Activated CD4-positive, alpha-beta T cell treated with anti-CD3 and anti-CD28 coated beads for 36 hours (primary cell): Measurements from ENCODE around the gene EPHB2. TPM values are rescaled to one million over a fixed set of nuclear protein-coding genes. Genes with fewer than 3 reads are reported as not detected.
"Not testable (repeated sequence)": the region's sequence is repeated elsewhere in the genome, so short reads cannot be mapped to it uniquely, and the experiment has no call there.

Source experiments
- ATAC-seq: fragments of 200-7000 bp; cut with Tn5 transposase; one replicate; pipeline ENCODE4 v1.10.0; 2021; ENCODE audit warnings: mild to moderate bottlenecking, moderate library complexity
- CTCF ChIA-PET: fragments of 350-600 bp; sonication (Branson Sonifier 250); formaldehyde crosslinking; loops from one replicate; lab custom pipeline; 2021; ENCODE audit warnings: antibody characterized with exemption; lab: Charles Lee
- POLR2A ChIA-PET: fragments of 350-600 bp; sonication (Branson Sonifier 250); formaldehyde crosslinking; loops from one replicate; lab custom pipeline; 2021; ENCODE audit warnings: antibody characterized with exemption, inconsistent platforms; lab: Charles Lee
- DNase-seq: peaks from one replicate; pipeline ENCODE4 v3.0.0-alpha.2; 2020
- H3K27ac Mint-ChIP-seq: one replicate; pipeline ENCODE4 v1.8.0; 2021; ENCODE audit warnings: mixed read lengths
- H3K27me3 Mint-ChIP-seq: one replicate; pipeline ENCODE4 v1.8.0; 2021; ENCODE audit warnings: mixed read lengths
- H3K36me3 Mint-ChIP-seq: one replicate; pipeline ENCODE4 v1.8.0; 2021; ENCODE audit warnings: low read depth, mixed read lengths
- H3K4me1 Mint-ChIP-seq: one replicate; pipeline ENCODE4 v1.8.0; 2021; ENCODE audit warnings: mixed read lengths
- H3K4me3 Mint-ChIP-seq: one replicate; pipeline ENCODE4 v1.8.0; 2021; ENCODE audit warnings: mild to moderate bottlenecking, moderate library complexity, mixed read lengths
- H3K9me3 Mint-ChIP-seq: one replicate; pipeline ENCODE4 v1.8.0; 2021; ENCODE audit warnings: low read depth, mixed read lengths
- intact Hi-C, 2 experiments: fragments of 100-400 bp; cut with DNase I in 1 of 2; cut with micrococcal nuclease in 1 of 2; formaldehyde crosslinking; loops; one replicate each; pipeline versions ENCODE4 v1.14.2 to v1.15.1; 2022 to 2024; cut with DNase I, micrococcal nuclease
- total RNA-seq, 2 experiments: library from RNA; stranded (reverse); gene quantifications; one replicate each; pipeline ENCODE4 v1.2.3, GENCODE V29; 2021

Gene EPHB2
- total RNA-seq, 2 experiments from 2014 or later, result not detected

DNA sequence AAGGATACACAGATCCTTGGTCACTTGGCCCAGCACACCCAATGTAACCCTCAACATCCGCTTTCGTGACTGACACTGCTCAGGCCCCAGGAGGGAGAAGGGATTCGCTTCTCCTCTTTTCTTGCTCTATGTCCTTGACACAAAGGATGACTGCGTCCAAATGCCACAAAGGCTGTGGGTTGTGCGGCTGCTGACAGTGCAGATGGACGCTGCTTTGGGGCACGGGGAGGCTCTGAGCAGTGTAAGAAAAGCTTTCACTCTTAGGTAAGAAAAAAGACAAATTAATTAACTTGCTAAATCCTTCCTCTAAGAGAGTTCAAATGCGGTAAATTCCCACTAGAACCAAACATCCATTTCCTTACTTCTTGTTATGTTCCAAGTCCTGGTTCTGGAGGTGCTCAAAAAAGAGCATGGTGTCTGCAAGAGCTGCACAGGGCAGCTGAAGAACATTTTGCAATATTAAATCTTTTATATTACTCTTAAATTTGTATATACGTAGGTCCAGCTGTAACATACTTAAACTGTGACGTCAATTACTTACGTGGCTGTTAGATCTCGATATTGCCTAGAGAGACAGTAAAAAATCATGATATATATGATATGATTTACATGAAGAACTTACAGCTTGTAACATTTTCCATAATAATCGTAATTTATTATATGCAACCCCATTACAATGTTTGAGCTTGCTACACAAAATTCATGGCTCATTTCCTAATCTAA lies 19.4 kb upstream of the EPHB2 start:
- ATAC-seq (no peak), DNase-seq (no peak)
- ChIA-PET CTCF (interaction anchor here (0.7 to 1.8 kb wide), 3 partner anchors 13 to 334 kb away, joined by 3 to 9 read pairs (median 3); no protein-coding TSS in a partner anchor), POLR2A (no interaction called here)
- no peaks in the 10 kb centered on the region for H3K4me1 Mint-ChIP-seq
- peaks cover 7% of the 10 kb centered on the region for H3K27me3 Mint-ChIP-seq
- no peaks in the 10 kb centered on the region for H3K9me3 Mint-ChIP-seq
- intact Hi-C loops, result no loop called here
- no peak overlapping the region for H3K4me3 Mint-ChIP-seq
- H3K36me3 Mint-ChIP-seq, result no peaks in the 10 kb centered on the region
- no peak overlapping the region for H3K27ac Mint-ChIP-seq

DNA sequence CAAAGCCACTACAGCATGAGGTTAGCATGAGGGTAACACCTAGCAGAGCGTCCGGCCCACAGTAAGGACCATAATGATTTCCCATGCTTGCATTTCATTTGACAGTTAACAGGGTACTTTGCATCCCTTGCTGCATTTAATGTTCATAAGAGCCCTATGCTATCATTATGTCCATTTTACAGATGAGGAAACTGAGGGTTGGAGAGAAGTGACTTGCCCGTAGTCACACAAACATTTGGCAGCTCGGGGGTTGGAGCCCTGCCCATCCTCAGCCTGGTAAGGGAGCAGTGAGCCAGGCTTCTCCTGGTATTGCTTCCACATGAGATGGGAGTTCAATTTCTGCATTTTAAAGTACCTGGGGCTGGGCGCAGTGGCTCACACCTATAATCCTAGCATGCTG lies 16.5 kb upstream of the EPHB2 start:
- ChIA-PET POLR2A (no interaction called here), CTCF (no interaction called here)
- Mint-ChIP-seq H3K4me1 (no peaks in the 10 kb centered on the region), H3K27me3 (no peaks in the 10 kb centered on the region), H3K9me3 (no peaks in the 10 kb centered on the region), H3K4me3 (no peak overlapping the region), H3K27ac (no peak overlapping the region), H3K36me3 (no peaks in the 10 kb centered on the region)
- ATAC-seq (no peak), DNase-seq (no peak)
- intact Hi-C loops, result no loop called here

DNA sequence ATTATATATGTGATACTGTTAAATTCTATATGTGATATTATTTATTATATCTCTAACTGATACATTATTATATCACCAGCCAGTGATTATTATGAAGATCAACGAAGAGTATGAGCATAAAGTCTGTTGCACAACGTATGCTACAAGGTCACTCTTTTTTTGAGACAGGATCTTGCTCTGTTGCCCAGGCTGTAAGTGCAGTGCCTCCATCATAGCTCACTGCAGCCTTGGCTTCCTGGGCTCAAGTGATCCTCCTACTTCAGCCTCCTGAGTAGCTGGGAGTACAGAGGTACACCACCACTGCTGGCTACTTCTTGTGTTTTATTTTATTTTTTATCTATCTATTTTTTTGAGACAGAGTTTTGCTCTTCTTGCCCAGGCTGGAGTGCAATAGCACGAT lies 14.0 kb upstream of the EPHB2 start:
- ATAC-seq, result no peak
- no peak overlapping the region for H3K4me3 Mint-ChIP-seq
- intact Hi-C loops, result no loop called here
- no peaks in the 10 kb centered on the region for H3K9me3 Mint-ChIP-seq
- DNase-seq, result no peak
- ChIA-PET CTCF (no interaction called here), POLR2A (no interaction called here)
- no peaks in the 10 kb centered on the region for H3K36me3 Mint-ChIP-seq
- H3K4me1 Mint-ChIP-seq, result no peaks in the 10 kb centered on the region
- no peak overlapping the region for H3K27ac Mint-ChIP-seq
- H3K27me3 Mint-ChIP-seq, result no peaks in the 10 kb centered on the region

DNA sequence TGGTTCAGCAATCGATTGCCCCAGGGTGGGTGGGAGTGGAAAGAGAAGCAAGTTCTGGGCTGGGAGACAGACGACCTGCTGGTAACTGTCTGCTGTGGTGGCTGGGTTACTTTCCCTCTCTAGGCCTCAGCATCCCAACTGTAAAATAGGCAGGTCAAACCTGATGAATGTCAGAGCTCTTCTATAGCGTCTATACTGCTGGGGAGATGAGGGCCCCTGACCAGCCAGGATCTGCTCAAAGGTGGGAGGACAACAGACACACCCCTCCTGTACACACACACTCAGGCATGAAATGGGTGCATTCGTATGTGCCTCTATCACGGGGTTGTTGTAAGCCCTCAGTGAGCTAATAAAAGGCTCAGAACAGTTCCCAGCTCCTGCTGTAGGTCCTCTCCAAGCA lies 12.7 kb upstream of the EPHB2 start:
- Mint-ChIP-seq H3K4me1 (no peaks in the 10 kb centered on the region), H3K4me3 (no peak overlapping the region), H3K36me3 (no peaks in the 10 kb centered on the region), H3K9me3 (no peaks in the 10 kb centered on the region), H3K27me3 (peaks cover 2% of the 10 kb centered on the region), H3K27ac (no peak overlapping the region)
- DNase-seq (no peak), ATAC-seq (no peak)
- CTCF ChIA-PET, result interaction anchor here (1.1 kb wide), 1 partner anchor 191 kb away, joined by 4 read pairs; no protein-coding TSS in a partner anchor
- intact Hi-C loops, result no loop called here
- POLR2A ChIA-PET, result no interaction called here

DNA sequence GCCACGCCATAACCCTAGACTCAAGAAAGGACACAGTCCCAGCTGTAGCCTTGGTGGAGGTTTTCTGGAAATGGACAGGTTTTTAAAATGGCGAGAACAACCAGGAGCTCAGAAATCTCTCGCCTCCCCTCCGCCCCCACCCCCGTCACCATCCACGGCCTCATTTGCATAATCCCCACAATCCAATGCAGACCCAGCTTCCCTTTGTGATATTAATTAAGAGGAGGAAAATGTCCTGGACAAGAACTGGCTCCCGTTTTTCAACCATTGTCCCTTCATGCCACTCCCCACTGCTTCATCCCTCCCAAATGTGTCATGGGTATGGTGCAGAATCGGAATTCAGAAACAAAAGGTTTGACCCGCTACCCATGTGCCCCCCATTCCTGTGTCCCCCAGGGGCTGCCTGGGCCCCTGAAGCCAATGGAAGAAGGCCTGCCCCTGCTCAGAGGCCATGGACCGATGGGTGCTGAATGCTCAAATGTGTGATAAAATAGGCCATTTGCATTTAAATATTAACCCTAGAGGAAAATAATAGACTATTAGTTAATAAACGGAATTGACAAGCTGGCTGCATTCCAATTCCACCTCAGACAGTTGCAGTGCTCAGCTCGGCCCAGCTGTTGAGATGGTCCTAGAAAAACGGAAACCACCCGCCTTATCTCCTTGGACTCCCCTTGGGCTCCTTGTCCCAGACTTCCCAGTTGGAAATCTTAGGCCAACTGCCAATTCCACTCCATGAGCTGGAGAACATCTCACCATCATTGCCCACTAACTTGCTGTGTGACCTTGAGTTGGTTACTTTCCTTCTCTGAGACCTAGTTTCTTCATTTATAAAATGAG lies 10.7 kb upstream of the EPHB2 start:
- CTCF ChIA-PET, result interaction anchor here (0.8 to 1.5 kb wide), 2 partner anchors 8 to 628 kb away, joined by 3 read pairs; no protein-coding TSS in a partner anchor
- POLR2A ChIA-PET, result no interaction called here
- no peaks in the 10 kb centered on the region for H3K9me3 Mint-ChIP-seq
- H3K27ac Mint-ChIP-seq, result no peak overlapping the region
- ATAC-seq (no peak), DNase-seq (no peak)
- intact Hi-C loops, result no loop called here
- no peaks in the 10 kb centered on the region for H3K36me3 Mint-ChIP-seq
- H3K4me3 Mint-ChIP-seq, result no peak overlapping the region
- no peaks in the 10 kb centered on the region for H3K4me1 Mint-ChIP-seq
- peaks cover 2% of the 10 kb centered on the region for H3K27me3 Mint-ChIP-seq

DNA sequence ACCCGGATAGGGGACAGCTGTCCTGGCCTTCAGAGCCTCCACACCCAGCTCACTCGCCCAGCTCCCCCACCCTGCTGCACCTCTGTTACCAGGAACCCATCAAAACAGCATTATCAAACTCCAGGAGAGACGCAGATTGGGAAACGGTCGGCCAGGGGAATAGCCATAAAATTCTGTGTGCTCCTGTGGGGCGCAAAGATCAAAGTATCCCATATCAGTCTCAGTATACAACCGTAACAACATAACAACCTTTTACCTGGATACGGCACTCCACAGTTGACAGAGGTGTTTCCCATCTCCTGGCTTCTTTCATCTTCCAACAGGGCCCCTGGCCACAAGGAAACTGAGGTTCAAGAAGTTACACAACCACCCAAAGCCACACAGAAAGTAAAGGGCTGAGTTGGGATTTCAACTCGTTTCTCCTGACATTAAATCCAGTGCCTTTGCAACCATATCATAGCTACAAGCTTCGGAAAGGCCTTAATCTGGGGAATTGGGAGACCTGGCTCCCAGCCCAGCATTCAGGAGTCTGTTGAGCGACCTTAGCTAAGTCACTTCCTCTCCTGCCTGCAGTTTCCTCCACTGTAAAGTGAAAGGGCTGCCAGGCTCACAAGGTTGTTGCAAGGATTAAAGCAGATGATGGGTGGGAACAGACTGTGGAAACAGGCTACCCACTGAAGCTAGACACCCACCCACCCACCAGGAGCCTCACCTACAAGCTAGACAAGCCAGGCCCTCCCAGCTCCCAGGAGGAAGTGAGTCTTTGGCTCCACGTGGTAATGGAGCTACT lies 8.1 kb upstream of the EPHB2 start:
- Mint-ChIP-seq H3K27ac (no peak overlapping the region), H3K4me1 (no peaks in the 10 kb centered on the region), H3K9me3 (no peaks in the 10 kb centered on the region), H3K36me3 (no peaks in the 10 kb centered on the region), H3K27me3 (peaks cover 9% of the 10 kb centered on the region), H3K4me3 (no peak overlapping the region)
- CTCF ChIA-PET, result interaction anchor here (1.0 to 3.4 kb wide), 7 partner anchors 15 to 483 kb away, joined by 3 to 24 read pairs (median 6); no protein-coding TSS in a partner anchor
- intact Hi-C loops, result no loop called here
- POLR2A ChIA-PET, result no interaction called here
- ATAC-seq (no peak), DNase-seq (no peak)

DNA sequence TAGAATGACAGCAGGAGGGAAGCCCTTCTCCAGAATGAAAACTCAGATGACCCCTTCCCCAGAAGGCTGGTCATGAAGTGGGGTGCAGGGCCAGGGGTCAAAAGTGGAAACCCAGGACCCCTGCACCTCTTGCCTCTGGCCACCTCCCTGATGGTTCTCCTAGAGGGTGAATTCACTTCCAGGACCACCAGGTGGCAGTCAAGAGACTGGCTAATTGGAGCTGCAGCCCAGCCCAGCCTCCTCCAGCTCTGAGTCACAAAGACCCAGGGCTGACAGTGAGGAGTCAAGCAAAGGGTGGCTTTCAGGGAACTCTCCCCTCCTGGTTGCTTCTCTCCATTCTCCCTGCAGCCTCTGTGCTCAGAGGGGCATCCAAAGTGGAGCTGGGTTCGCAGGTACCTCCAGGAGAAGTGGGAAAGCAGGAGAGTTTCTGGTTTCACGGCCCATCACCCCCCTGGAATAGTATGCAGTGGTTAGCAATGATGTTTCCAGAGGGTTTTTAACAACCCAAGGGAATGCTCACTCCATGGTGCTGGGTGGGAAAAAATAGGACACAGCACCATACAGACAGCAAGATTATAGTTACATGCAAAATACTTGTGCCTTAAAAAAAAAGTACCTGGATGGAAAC lies 6.1 kb upstream of the EPHB2 start:
- H3K27me3 Mint-ChIP-seq, result peaks cover 26% of the 10 kb centered on the region

DNA sequence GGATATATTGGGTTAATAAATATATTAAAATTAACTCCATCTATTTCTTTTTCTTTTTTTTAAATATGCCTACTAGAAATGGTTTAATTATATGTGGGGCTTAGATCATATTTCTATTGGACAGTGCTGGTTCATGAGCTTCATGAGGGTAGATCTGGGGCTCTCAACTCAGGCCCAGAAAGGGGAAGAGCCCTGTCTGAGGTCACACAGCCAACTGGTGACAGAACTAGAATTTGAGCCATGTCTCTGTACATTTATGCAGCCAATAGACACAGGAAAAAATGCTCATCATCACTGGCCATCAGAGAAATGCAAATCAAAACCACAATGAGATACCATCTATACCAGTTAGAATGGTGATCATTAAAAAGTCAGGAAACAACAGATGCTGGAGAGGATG lies 5.1 kb upstream of the EPHB2 start:
- ChIA-PET POLR2A (no interaction called here), CTCF (interaction anchor here (0.7 to 3.4 kb wide), 9 partner anchors 15 to 258 kb away, joined by 3 to 24 read pairs (median 5); no protein-coding TSS in a partner anchor)
- DNase-seq (no peak), ATAC-seq (no peak)
- no peaks in the 10 kb centered on the region for H3K9me3 Mint-ChIP-seq
- peaks cover 2% of the 10 kb centered on the region for H3K4me1 Mint-ChIP-seq
- peaks cover 29% of the 10 kb centered on the region for H3K27me3 Mint-ChIP-seq
- no peak overlapping the region for H3K27ac Mint-ChIP-seq
- no peak overlapping the region for H3K4me3 Mint-ChIP-seq
- no peaks in the 10 kb centered on the region for H3K36me3 Mint-ChIP-seq
- intact Hi-C loops, result no loop called here

More for the DNA sequence above, 6.1 kb upstream of the EPHB2 start:
- ChIA-PET CTCF (interaction anchor here (0.5 to 3.4 kb wide), 37 partner anchors 9 to 480 kb away, joined by 3 to 24 read pairs (median 3); no protein-coding TSS in a partner anchor), POLR2A (interaction anchor here (0.6 kb wide), 1 partner anchor 496 kb away, joined by 3 read pairs; no protein-coding TSS in a partner anchor)
- H3K9me3 Mint-ChIP-seq, result no peaks in the 10 kb centered on the region
- peak; percentile 91 for DNase-seq
- ATAC-seq, result peak; percentile 100
- H3K36me3 Mint-ChIP-seq, result no peaks in the 10 kb centered on the region
- H3K4me1 Mint-ChIP-seq, result no peaks in the 10 kb centered on the region
- intact Hi-C loops, result loop anchor here (1.0 kb wide), 4 partner anchors 158 to 260 kb away; no protein-coding TSS in a partner anchor
- H3K27ac Mint-ChIP-seq, result no peak overlapping the region
- no peak overlapping the region for H3K4me3 Mint-ChIP-seq

DNA sequence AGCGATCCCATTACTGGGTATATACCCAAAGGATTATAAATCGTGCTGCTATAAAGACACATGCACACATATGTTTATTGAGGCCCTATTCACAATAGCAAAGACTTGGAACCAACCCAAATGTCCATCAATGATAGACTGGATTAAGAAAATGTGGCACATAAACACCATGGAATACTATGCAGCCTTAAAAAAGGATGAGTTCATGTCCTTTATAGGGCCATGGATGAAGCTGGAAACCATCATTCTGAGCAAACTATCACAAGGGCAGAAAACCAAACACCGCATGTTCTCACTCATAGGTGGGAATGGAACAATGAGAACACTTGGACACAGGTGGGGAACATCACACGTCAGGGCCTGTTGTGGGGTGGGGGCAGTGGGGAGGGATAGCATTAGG lies 4.5 kb upstream of the EPHB2 start:
- H3K27me3 Mint-ChIP-seq, result peaks cover 29% of the 10 kb centered on the region
- H3K36me3 Mint-ChIP-seq, H3K4me3 Mint-ChIP-seq, H3K4me1 Mint-ChIP-seq, POLR2A ChIA-PET, intact Hi-C loops, DNase-seq, ATAC-seq, H3K9me3 Mint-ChIP-seq, H3K27ac Mint-ChIP-seq, CTCF ChIA-PET: not testable (repeated sequence)

DNA sequence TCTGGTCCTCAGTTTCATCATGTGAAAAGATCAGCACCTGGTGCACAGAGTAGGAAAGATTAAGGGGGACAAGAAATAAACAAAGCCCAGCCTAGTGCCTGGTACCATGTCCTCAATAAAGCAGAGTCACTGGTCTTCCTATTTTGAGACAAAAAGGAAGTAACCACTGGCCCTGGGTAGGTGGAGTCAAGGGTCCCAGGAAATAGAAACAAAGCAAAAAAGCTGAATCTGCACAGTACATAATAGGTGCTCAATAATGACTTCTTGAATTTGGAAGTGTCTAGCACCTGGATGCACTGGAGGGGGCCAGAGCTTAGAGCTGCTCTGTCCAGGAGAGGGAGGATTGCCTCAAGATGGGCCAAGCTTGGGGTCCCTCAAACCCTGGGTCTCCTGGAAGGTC lies 1.9 kb upstream of the EPHB2 start:
- H3K27me3 Mint-ChIP-seq, result peaks cover 48% of the 10 kb centered on the region
- ChIA-PET POLR2A (no interaction called here), CTCF (interaction anchor here (1.3 kb wide), 1 partner anchor 9 kb away, joined by 3 read pairs; no protein-coding TSS in a partner anchor)
- no peak overlapping the region for H3K4me3 Mint-ChIP-seq
- intact Hi-C loops, result no loop called here
- peaks cover 11% of the 10 kb centered on the region for H3K4me1 Mint-ChIP-seq
- no peaks in the 10 kb centered on the region for H3K9me3 Mint-ChIP-seq
- DNase-seq (no peak), ATAC-seq (no peak)
- H3K36me3 Mint-ChIP-seq, result no peaks in the 10 kb centered on the region
- H3K27ac Mint-ChIP-seq, result no peak overlapping the region
